NB4 (cell line): ENCODE data around the gene PLA2G4B.

Source experiments
- DNase-seq: peaks from one replicate; pipeline ENCODE4 v3.0.0; 2010; ENCODE audit warnings: low read depth
- H3K4me3 ChIP-seq: one replicate; pipeline ENCODE4 v1.5.1; 2011; ENCODE audit warnings: mild to moderate bottlenecking, low read depth, low read length, moderate library complexity
- MYC ChIP-seq: IDR thresholded peaks from 2 replicates; pipeline ENCODE4 v1.6.1; 2011; ENCODE audit warnings: low read depth, low read length
- POLR2A ChIP-seq: IDR thresholded peaks from 2 replicates; pipeline ENCODE4 v1.6.1; 2011; ENCODE audit warnings: mild to moderate bottlenecking; ENCODE audit not compliant: insufficient read length; ENCODE audit errors: extremely low read depth
- TF ChIP-seq, protein P1 (sequence below): IDR thresholded peaks from 2 replicates; pipeline ENCODE4 v1.6.1; 2011; ENCODE audit warnings: low read depth, low read length
- TF ChIP-seq, protein P2 (sequence below): IDR thresholded peaks from one replicate; pipeline ENCODE4 v1.5.1; 2012; ENCODE audit warnings: low read depth, low read length

Gene PLA2G4B

DNA sequence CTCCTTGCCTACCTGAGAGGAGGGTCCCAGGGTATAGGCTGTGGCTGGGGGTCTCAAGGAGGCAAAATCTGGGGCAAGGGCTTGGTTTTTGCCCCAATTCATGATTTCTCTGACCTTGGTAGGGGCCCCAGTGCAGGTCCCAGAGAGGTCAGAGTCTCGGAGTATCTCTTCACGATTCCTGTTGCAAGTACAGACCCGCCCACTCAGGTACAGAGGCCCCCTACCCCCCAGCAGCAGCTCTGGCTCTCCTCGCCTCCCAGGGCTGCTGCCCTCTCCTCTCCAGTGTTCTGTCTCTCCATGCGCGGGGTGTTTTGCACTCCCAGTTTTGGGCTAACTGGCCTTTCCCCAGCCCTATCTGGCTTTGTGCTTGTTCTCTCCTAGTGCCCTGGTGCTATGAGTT is 16.2 kb upstream of the PLA2G4B start:
- no peak overlapping the region for H3K4me3 ChIP-seq
- no peak for DNase-seq
- TF ChIP-seq, protein P1, sequence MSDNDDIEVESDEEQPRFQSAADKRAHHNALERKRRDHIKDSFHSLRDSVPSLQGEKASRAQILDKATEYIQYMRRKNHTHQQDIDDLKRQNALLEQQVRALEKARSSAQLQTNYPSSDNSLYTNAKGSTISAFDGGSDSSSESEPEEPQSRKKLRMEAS, result no peak
- TF ChIP-seq MYC, result no peak
- TF ChIP-seq, protein P2, sequence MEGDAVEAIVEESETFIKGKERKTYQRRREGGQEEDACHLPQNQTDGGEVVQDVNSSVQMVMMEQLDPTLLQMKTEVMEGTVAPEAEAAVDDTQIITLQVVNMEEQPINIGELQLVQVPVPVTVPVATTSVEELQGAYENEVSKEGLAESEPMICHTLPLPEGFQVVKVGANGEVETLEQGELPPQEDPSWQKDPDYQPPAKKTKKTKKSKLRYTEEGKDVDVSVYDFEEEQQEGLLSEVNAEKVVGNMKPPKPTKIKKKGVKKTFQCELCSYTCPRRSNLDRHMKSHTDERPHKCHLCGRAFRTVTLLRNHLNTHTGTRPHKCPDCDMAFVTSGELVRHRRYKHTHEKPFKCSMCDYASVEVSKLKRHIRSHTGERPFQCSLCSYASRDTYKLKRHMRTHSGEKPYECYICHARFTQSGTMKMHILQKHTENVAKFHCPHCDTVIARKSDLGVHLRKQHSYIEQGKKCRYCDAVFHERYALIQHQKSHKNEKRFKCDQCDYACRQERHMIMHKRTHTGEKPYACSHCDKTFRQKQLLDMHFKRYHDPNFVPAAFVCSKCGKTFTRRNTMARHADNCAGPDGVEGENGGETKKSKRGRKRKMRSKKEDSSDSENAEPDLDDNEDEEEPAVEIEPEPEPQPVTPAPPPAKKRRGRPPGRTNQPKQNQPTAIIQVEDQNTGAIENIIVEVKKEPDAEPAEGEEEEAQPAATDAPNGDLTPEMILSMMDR, result no peak
- TF ChIP-seq POLR2A, result no peak

DNA sequence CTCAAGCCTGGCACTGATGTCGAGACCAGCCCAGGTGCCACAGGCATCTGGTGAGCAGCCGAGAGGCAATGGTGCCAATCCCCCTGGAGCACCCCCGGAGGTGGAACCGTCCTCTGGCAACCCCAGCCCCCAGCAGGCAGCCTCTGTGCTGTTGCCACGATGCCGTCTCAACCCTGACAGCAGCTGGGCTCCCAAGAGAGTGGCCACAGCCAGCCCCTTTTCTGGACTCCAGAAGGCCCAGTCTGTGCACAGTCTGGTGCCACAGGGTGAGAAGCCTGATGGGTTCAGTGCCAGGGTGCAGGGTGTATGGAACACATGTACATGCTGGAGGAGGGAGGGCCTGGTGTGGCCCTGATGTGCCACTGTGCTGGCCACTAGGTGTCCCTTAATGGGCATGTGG is 15.7 kb upstream of the PLA2G4B start:
- no peak overlapping the region for H3K4me3 ChIP-seq
- TF ChIP-seq MYC, result no peak
- no peak for DNase-seq

DNA sequence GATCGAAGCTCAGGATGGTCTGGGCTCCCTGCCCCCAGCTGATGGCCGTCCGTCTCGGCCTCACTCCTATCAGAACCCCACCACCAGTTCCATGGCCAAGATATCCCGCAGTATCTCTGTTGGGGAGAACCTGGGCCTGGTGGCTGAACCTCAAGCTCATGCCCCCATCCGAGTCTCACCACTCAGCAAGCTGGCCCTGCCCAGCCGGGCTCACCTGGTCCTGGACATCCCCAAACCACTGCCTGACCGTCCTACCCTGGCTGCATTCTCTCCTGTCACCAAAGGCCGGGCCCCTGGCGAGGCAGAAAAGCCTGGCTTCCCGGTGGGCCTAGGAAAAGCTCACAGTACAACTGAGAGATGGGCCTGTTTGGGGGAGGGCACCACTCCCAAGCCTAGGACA is 15.1 kb upstream of the PLA2G4B start:
- no peak overlapping the region for H3K4me3 ChIP-seq
- TF ChIP-seq, protein P2, result no peak
- TF ChIP-seq MYC (no peak), POLR2A (no peak)
- TF ChIP-seq, protein P1, result no peak
- no peak for DNase-seq

DNA sequence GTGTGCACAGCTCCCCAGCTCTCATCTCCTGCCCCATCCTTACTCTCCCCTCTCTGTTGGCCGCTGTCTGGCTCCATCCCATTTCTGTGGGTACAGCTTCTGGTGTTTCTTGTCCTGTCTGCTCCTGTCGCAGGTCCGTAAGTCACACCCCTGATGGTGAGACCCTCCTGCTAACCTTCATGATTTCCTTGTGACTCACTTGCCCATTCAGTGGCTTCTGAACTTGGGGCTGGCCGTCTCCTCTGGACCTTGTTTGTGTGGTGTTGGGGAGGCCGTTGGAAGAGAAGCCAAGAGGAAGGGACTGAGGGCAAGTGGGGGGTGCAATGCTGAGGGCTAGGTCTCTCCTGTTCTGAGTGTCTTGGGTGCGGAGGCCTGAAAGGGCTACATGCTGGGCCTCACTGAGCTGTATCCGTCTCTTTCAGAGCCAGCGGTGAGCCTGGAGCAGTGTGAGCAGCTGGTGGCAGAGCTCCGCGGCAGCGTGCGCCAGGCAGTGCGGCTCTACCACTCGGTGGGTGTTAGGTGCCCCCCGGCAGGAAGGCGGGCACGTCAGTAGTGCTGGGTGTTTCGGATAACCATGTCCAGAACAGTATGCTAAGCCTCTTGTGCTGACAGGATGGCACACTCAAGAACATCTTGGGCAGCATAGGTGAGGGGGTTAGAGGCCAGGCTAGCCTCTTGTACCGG is 14.4 kb upstream of the PLA2G4B start:
- DNase-seq, result no peak
- TF ChIP-seq, protein P2, result no peak
- TF ChIP-seq, protein P1, result no peak
- TF ChIP-seq POLR2A (no peak), MYC (no peak)
- no peak overlapping the region for H3K4me3 ChIP-seq

DNA sequence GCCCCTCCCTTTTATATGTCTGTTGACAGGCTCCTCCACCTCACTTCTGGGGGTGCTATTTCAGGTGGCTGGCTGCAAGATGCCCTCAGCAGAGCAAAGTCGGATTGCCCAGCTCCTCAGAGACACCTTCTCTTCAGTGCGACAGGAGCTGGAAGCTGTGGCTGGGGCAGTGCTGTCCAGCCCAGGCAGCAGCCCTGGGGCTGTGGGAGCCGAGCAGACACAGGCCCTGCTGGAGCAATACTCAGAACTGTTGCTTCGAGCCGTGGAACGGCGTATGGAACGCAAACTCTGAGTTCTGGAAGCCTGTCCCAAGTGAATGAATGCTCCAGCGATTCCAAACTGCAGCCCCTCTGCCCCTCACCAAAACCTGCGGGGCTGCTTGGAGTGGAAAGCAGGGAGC is 13.5 kb upstream of the PLA2G4B start:
- no peak overlapping the region for H3K4me3 ChIP-seq
- DNase-seq, result no peak
- TF ChIP-seq, protein P2, result no peak
- no peak for TF ChIP-seq MYC
- no peak for TF ChIP-seq POLR2A

DNA sequence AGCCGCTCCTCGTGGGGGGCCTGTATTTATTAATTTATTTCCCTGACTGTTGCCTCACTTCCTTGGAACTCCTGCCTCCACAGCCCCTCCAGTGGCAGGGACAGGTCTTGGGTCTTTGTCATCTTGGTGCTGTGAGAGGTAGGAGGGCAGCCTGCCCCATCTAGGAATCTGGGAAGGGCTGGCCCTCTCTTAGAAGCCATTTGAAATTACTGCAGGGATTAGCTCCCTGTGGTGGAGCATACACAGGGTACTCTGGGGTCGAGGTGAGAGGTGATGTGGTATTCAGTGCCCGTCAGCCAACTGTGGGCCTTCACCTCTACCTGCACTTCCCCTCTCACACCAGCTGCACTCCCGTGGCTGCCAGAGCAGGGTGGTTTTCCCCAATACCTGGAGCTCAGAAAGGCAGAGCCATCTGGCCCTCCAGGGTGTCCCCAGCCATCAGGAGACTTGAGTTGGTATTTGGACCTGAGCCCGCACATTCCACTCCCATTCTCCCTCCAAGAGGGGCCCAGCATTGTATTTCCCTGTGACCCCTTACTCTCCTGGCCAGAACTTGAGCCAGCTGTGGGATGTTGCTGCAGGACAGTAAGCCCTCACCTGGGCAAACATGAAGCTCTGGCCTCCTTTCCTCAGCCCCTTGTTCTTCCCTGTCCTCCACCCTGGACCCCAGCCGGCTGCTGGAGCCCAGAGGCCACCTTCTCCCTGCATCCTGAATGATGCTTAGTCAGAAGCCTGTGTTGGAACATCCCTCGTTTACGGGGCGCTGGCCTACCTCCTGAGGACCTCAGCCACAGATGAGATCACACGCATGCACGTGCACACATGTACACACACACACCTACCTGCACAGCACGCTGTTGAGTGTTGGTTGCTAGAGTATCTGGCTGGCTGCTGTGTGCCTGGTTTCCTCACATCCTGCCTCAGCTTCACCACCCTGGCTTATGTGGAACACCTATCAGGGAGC is 12.8 kb upstream of the PLA2G4B start:
- TF ChIP-seq MYC (no peak), POLR2A (no peak)
- TF ChIP-seq, protein P1, result no peak
- TF ChIP-seq, protein P2, result no peak
- H3K4me3 ChIP-seq, result no peak overlapping the region
- no peak for DNase-seq
